Heart left ventricle (tissue), 13 donors: ENCODE measurements around the gene NTF3.

Source experiments
- POLR2A ChIP-seq, 2 donors: fragments of 450-650 bp; IDR thresholded peaks; one replicate each; pipeline ENCODE4 v1.6.1; 2017; ENCODE audit warnings: antibody characterized with exemption in 2 of 2, mild to moderate bottlenecking in 2 of 2, moderate library complexity in 2 of 2
- TF ChIP-seq, protein P1 (sequence below), 12 donors: fragments of 200-600 bp; sonication (generic) in 4 of 12; IDR thresholded peaks; one replicate each; pipeline versions ENCODE4 v1.5.0 to v1.8.0; 2018 to 2022; ENCODE audit warnings: antibody characterized with exemption in 12 of 12, mild to moderate bottlenecking in 5 of 12
- donor health status: ischemic (EF 13 %, LVEDD 7.1; RV severe dilation, severe dysfunction).
- donor health status: DM: no; HTN: yes; CAD: no.
- donor health status: DM: no; HTN: no; CAD: no.
- donor health status: ischemic (EF 25% LVEDD 6.9; RV normal size, moderate dysfunction).
- donor health status: ischemic (EF 25% LVEDD 5.7; RV mildly dilated, moderate dysfunction).
- donor health status: ischemic (EF 35%, LVEDD 5.7; RV mildly dilated, moderate dysfunction).
- donor health status: nonischemic (EF 11% LVEDD 7.7; RV severe dilation, severe dysfunction).
- donor health status: DM: yes; HTN: yes; CAD: no.
- donor health status: PGD.
- donor health status: ischemic (EF 29% LVEDD 5.4; RV normal size, mild dysfunction).
- donor health status: nonischemic (EF 23%, LVEDD 6.1; RV moderate dilation, normal function).

DNA sequence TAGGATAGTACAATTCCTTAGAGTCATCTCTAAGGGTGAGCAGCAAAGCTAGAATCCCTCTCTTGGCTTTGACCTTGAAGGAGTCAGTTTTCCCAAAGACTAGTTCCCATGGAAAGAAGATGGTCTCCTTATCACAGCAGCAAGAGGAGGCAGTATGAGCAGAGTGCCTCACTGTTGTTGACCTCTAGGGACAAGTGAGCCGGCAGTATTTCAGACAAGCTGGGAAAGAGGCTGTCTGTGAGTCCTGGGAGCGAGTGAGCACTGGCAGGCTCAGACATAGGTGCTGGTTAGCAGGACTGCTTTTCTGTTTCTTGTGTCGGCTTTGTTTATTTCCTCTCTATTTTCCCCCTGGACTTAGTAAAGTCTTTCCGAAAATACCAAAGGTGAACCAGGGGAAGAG is 60.7 kb downstream of the NTF3 start:
- TF ChIP-seq, protein P1, sequence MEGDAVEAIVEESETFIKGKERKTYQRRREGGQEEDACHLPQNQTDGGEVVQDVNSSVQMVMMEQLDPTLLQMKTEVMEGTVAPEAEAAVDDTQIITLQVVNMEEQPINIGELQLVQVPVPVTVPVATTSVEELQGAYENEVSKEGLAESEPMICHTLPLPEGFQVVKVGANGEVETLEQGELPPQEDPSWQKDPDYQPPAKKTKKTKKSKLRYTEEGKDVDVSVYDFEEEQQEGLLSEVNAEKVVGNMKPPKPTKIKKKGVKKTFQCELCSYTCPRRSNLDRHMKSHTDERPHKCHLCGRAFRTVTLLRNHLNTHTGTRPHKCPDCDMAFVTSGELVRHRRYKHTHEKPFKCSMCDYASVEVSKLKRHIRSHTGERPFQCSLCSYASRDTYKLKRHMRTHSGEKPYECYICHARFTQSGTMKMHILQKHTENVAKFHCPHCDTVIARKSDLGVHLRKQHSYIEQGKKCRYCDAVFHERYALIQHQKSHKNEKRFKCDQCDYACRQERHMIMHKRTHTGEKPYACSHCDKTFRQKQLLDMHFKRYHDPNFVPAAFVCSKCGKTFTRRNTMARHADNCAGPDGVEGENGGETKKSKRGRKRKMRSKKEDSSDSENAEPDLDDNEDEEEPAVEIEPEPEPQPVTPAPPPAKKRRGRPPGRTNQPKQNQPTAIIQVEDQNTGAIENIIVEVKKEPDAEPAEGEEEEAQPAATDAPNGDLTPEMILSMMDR (IDR thresholded peaks at IDR 0.05): no peak
- no peak for TF ChIP-seq POLR2A (IDR thresholded peaks at IDR 0.05)
